ENCODE measurements around the gene NAA60. TPM values are rescaled to one million over a fixed set of nuclear protein-coding genes. Genes with fewer than 3 reads are reported as not detected.

Gene NAA60
- total and polyA plus RNA-seq, 10 donors: 27.2 to 85.9 (median 46.3) TPM

GRCh38 chr16:3458278-3458851, 14.9 kb downstream of the NAA60 start:
- intact Hi-C loops (cut with DNase I; ENCODE audit: low total_unique reads): no loop called here
- H3K9me3 ChIP-seq: no peaks in the 10 kb centered on the region
- TF ChIP-seq POLR2AphosphoS5 (IDR thresholded peaks at IDR 0.05) (no peak), POLR2A (IDR thresholded peaks at IDR 0.05) (no peak)
- TF ChIP-seq, protein P1, sequence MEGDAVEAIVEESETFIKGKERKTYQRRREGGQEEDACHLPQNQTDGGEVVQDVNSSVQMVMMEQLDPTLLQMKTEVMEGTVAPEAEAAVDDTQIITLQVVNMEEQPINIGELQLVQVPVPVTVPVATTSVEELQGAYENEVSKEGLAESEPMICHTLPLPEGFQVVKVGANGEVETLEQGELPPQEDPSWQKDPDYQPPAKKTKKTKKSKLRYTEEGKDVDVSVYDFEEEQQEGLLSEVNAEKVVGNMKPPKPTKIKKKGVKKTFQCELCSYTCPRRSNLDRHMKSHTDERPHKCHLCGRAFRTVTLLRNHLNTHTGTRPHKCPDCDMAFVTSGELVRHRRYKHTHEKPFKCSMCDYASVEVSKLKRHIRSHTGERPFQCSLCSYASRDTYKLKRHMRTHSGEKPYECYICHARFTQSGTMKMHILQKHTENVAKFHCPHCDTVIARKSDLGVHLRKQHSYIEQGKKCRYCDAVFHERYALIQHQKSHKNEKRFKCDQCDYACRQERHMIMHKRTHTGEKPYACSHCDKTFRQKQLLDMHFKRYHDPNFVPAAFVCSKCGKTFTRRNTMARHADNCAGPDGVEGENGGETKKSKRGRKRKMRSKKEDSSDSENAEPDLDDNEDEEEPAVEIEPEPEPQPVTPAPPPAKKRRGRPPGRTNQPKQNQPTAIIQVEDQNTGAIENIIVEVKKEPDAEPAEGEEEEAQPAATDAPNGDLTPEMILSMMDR (IDR thresholded peaks at IDR 0.05 in 8 of 11, conservative IDR thresholded peaks at IDR 0.05 in 3 of 11): no peak
- peak overlapping the region; percentile 93 to 99 (median 98) for H3K27ac ChIP-seq
- peaks cover 27 to 72% (median 58%) of the 10 kb centered on the region in 6 donors for H3K4me1 ChIP-seq
- peaks cover 0 to 11% (median 0%) of the 10 kb centered on the region in 6 donors for H3K36me3 ChIP-seq
- no peak for DNase-seq
- WGBS, 5 donors: 0 to 2% (median 1%) methylated on average over 24 to 47 of the region's 47 CpGs
- H3K4me3 ChIP-seq: peak overlapping the region; percentile 60 to 87 (median 72)
- H3K27me3 ChIP-seq (replicated peaks in 1 of 7): no peaks in the 10 kb centered on the region

- H3K9me3 ChIP-seq: no peaks in the 10 kb centered on the region
- WGBS, 5 donors: 9 to 13% (median 10%) methylated on average over 10 of the region's 10 CpGs
- H3K27ac ChIP-seq: peak overlapping the region; percentile 93 to 99 (median 98)
- intact Hi-C loops (cut with DNase I; ENCODE audit: low total_unique reads): no loop called here
- TF ChIP-seq, protein P1 (IDR thresholded peaks at IDR 0.05 in 8 of 11, conservative IDR thresholded peaks at IDR 0.05 in 3 of 11): no peak
- TF ChIP-seq POLR2AphosphoS5 (IDR thresholded peaks at IDR 0.05): no peak
- TF ChIP-seq POLR2A (IDR thresholded peaks at IDR 0.05): no peak
- no peaks in the 10 kb centered on the region for H3K27me3 ChIP-seq (replicated peaks in 1 of 7)
- no peak for DNase-seq
- H3K36me3 ChIP-seq: peaks cover 0 to 11% (median 0%) of the 10 kb centered on the region in 6 donors
- H3K4me3 ChIP-seq: peak overlapping the region; percentile 60 to 87 (median 72)
- peaks cover 30 to 77% (median 63%) of the 10 kb centered on the region in 6 donors for H3K4me1 ChIP-seq
Observed at GRCh38 chr16:3458852-3459361, 15.4 kb downstream of the NAA60 start.

- WGBS, 5 donors: 67 to 76% (median 72%) methylated on average over 9 of the region's 9 CpGs
- peak overlapping the region in 7 of 8 donors; percentile 96 to 99 (median 98) for H3K27ac ChIP-seq
Observed at GRCh38 chr16:3459401-3460090, 16.1 kb downstream of the NAA60 start.

More at GRCh38 chr16:3459401-3460090, 16.1 kb downstream of the NAA60 start:
- Histone ChIP-seq H3K4me1 (peaks cover 36 to 84% (median 69%) of the 10 kb centered on the region in 6 donors), H3K9me3 (no peaks in the 10 kb centered on the region), H3K4me3 (peak overlapping the region in 7 of 8 donors; percentile 4 to 87 (median 68)), H3K36me3 (peaks cover 0 to 11% (median 0%) of the 10 kb centered on the region in 6 donors), H3K27me3 (replicated peaks in 1 of 7) (no peaks in the 10 kb centered on the region)
- DNase-seq: no peak
- TF ChIP-seq POLR2A (IDR thresholded peaks at IDR 0.05) (no peak), POLR2AphosphoS5 (IDR thresholded peaks at IDR 0.05) (no peak)
- TF ChIP-seq, protein P1 (IDR thresholded peaks at IDR 0.05 in 8 of 11, conservative IDR thresholded peaks at IDR 0.05 in 3 of 11): no peak
- intact Hi-C loops (cut with DNase I; ENCODE audit: low total_unique reads): loop anchor here (10.0 kb wide), 1 partner anchor 185 kb away; no protein-coding TSS in a partner anchor
